WI38 (cell line): ENCODE measurements around the gene DARS2.
"Not testable (repeated sequence)": the region's sequence is repeated elsewhere in the genome, so short reads cannot be mapped to it uniquely, and the experiment has no call there.

Experiments used
- H3K4me3 ChIP-seq: 2 replicates; pipeline ENCODE4 v1.5.1; 2011; ENCODE audit warnings: low read depth, mild to moderate bottlenecking, control low read depth, low read length
- TF ChIP-seq, protein P1 (sequence below): IDR thresholded peaks from 2 replicates; pipeline ENCODE4 v1.5.1; 2012; ENCODE audit warnings: low read depth, mild to moderate bottlenecking, control low read depth, low read length

DARS2 gene

DNA sequence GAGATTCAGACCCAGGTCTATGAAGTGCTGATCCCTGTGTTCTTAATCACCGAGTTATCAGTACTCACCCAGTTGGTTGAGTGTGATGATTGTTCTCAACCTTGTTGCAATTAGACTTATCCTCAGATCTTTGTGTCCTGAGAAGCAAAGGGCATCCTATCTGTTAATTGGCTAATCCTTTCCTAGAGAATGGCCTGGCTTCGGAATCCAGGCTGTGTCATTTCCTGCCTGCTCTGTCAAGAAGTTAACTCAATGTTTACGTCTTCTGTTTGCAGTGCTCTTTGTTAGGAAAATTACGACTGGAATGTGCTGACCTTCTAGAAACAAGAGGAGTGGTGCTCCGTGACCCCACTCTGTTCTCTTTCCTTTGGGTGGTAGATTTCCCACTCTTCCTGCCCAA, 28.6 kb downstream of the DARS2 start:
- H3K4me3 ChIP-seq, result 0 out of 2 replicates have a peak overlapping the region, but pooled peaks have one; percentile 6
- TF ChIP-seq, protein P1, sequence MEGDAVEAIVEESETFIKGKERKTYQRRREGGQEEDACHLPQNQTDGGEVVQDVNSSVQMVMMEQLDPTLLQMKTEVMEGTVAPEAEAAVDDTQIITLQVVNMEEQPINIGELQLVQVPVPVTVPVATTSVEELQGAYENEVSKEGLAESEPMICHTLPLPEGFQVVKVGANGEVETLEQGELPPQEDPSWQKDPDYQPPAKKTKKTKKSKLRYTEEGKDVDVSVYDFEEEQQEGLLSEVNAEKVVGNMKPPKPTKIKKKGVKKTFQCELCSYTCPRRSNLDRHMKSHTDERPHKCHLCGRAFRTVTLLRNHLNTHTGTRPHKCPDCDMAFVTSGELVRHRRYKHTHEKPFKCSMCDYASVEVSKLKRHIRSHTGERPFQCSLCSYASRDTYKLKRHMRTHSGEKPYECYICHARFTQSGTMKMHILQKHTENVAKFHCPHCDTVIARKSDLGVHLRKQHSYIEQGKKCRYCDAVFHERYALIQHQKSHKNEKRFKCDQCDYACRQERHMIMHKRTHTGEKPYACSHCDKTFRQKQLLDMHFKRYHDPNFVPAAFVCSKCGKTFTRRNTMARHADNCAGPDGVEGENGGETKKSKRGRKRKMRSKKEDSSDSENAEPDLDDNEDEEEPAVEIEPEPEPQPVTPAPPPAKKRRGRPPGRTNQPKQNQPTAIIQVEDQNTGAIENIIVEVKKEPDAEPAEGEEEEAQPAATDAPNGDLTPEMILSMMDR, result no peak

DNA sequence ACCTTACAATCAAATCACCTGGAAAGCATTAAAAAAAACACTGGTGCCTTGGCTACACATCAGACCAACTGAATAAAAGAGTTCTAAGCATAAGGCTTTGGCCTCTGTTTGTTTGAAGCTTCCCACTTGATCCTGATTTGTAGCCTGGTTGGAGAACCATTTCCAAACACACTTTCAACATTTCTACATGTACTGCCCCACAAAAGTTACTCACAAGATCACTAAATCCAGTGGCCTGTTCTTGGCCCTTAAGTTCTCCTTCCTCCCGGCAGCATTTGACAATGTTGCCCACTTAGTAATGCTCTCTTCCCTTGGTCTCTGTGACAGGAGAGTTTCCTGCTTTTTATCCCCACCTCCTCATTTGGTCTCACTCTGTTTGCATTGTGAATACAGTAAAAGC, 31.5 kb downstream of the DARS2 start:
- TF ChIP-seq, protein P1, result no peak

DNA sequence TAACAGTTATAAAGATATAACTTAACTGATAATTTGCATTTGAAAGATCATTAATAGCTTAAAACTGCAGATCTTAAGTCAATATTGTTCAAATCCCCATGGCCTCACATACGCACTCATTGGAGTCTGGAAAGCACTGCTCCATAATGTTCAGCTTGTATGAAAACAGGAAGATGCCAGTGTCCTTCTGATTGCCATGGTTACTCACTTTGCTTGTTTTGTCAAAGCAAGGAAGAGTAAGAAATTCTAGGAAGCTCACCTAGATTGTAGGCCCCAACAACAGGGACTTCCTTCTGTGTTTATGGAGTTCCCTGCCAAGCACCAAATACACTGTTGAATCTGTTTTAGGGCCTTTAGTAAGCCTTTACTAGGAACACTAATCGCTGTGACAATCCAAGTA, 32.4 kb downstream of the DARS2 start:
- TF ChIP-seq, protein P1, result no peak
- no peak overlapping the region for H3K4me3 ChIP-seq

More for the DNA sequence above, 31.5 kb downstream of the DARS2 start:
- no peak overlapping the region for H3K4me3 ChIP-seq

DNA sequence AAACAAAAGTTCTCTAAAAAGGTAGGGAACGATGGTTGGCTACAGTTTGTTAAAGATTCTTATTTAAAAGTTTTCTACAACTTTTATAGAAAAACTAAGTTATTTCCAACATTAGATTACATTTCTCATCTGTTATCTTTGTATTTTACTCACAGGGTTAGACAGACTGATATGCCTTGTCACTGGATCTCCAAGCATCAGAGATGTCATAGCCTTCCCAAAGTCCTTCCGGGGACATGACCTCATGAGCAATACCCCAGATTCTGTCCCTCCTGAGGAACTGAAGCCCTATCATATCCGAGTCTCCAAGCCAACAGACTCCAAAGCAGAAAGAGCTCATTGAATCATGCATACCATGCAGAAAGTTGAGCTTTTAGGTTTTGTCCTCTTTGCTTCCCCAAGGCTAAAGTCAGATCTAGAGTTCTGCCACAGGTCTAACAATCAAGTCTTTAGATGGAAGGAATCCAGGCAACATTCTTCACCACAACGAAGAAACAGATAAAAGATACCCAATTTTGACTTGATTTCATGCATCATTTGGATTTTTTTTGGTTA, 33.0 kb downstream of the DARS2 start:
- no peak overlapping the region for H3K4me3 ChIP-seq
- TF ChIP-seq, protein P1, result no peak

DNA sequence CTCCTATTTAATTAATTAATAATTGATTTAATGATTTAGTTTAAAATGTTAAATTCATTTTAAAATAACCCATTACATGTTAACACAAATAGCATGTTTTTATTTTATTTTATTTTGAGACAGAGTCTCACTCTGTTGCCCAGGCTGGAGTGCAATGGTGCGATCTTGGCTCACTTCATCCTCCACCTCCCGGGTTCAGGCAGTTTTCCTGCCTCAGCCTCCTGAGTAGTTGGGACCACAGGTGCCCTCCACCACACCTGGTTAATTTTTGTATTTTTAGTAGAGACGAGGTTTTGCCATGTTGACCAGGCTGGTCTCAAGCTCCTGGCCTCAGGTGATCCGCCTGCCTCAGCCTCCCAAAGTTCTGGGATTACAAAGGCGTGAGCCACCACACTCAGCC, 35.1 kb downstream of the DARS2 start:
- not testable (repeated sequence) for H3K4me3 ChIP-seq

DNA sequence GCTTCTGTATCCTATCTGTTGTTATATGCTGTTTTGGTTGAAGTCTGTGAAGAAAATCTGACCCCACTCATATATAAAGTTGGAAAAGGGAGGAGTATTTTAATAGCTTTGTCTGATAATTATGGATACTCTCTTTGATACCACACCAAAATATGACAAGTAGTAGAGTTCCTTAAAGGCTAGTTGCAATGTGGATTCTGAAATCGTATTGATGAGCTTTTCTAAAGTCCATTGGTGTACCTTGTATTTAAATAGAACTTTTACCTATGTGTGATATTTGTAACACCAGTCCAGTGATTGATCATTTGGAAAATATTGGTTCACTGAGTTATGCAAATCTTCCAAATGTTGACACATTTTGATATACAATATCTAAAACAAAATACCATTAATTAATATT, 35.6 kb downstream of the DARS2 start:
- TF ChIP-seq, protein P1, result no peak
- no peak overlapping the region for H3K4me3 ChIP-seq

DNA sequence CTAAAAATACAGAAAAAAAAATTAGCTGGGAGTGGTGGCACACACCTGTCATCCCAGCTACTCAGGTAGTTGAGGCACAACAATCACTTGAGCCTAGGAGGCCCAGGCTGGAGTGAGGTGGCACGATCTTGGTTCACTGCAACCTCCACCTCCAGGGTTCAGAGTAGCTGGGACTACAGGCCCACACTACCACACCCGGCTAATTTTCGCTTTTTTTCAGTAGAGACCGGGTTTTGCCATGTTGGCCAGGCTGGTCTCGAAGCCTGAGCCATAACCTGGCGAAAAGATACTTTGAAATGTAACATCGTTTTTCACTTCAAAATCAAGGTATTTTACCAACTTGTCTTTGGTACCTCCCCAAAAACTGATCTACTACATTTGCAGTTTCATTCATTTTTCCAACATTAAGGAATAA, 37.3 kb downstream of the DARS2 start:
- TF ChIP-seq, protein P1, result no peak
- H3K4me3 ChIP-seq, result no peak overlapping the region

DNA sequence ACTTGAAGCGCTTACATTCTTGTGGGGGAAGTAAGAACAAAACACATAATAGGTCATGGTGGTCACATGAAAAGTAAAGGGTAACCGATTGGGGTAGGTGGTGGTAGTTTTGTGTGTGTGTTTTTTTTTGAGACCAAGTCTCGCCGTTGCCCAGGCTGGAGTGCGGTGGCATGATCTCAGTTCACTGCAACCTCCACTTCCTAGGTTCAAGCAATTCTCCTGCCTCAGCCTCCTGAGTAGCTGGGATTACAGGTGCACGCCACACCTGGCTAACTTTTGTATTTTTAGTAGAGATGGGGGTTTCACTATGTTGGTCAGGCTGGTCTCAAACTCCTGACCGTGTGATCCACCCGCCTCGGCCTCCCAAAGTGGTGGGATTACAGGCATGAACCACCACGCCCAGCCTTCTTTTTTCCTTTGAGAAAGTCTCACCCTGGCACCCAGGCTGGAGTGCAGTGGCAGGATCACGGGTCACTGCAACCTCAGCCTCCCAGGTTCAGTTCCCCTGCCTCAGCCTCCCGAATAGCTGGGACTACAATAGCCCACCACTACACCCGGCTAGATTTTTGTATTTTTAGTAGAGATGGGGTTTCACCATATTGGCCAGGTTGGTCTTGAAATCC, 37.8 kb downstream of the DARS2 start:
- not testable (repeated sequence) for H3K4me3 ChIP-seq
